RWPE2 (cell line): ENCODE data around the gene GREM2.

Experiments used
- ATAC-seq: fragments of 200-7000 bp; cut with Tn5 transposase; 3 replicates; pipeline ENCODE4 v1.9.1; 2021; ENCODE audit warnings: low read depth
- DNase-seq: peaks from one replicate; pipeline ENCODE4 v3.0.0-alpha.2; 2020; ENCODE audit warnings: low spot score
- H3K27ac ChIP-seq: fragments of 450-650 bp; 2 replicates; pipeline ENCODE4 v1.5.1; 2017; ENCODE audit warnings: mild to moderate bottlenecking; ENCODE audit not compliant: poor library complexity, severe bottlenecking
- H3K27me3 ChIP-seq: fragments of 250-450 bp; sonication (Bioruptor Pico); 2 replicates; pipeline ENCODE4 v1.5.1; 2021; ENCODE audit warnings: mild to moderate bottlenecking, moderate library complexity; ENCODE audit not compliant: insufficient read depth, poor library complexity, severe bottlenecking
- H3K36me3 ChIP-seq: fragments of 250-450 bp; sonication (Bioruptor Pico); 2 replicates; pipeline ENCODE4 v1.5.1; 2020; ENCODE audit warnings: low read depth, mild to moderate bottlenecking, moderate library complexity
- H3K4me1 ChIP-seq: fragments of 250-450 bp; sonication (Bioruptor Pico); 2 replicates; pipeline ENCODE4 v1.5.1; 2021; ENCODE audit warnings: mild to moderate bottlenecking, moderate library complexity; ENCODE audit not compliant: insufficient read depth, poor library complexity, severe bottlenecking
- H3K4me3 ChIP-seq: fragments of 250-450 bp; sonication (Bioruptor Pico); 2 replicates; pipeline ENCODE4 v1.5.1; 2021; ENCODE audit warnings: mild to moderate bottlenecking, moderate library complexity; ENCODE audit not compliant: severe bottlenecking
- H3K9me3 ChIP-seq: fragments of 250-450 bp; sonication (Bioruptor Pico); 2 replicates; pipeline ENCODE4 v1.5.1; 2021; ENCODE audit warnings: mild to moderate bottlenecking, moderate library complexity; ENCODE audit not compliant: severe bottlenecking
- CTCF ChIP-seq: fragments of 450-650 bp; IDR thresholded peaks from one replicate; pipeline ENCODE4 v1.5.1; 2017; ENCODE audit warnings: mild to moderate bottlenecking, moderate library complexity; ENCODE audit not compliant: poor library complexity, severe bottlenecking

Gene GREM2

GRCh38 chr1:240611228-240611618 is 732 bp downstream of the GREM2 start:
- no peak for ATAC-seq
- no peaks in the 10 kb centered on the region for H3K9me3 ChIP-seq
- no peak for TF ChIP-seq CTCF

GRCh38 chr1:240610636-240611035 is 1.3 kb downstream of the GREM2 start:
- TF ChIP-seq CTCF, result no peak
- H3K9me3 ChIP-seq, result no peaks in the 10 kb centered on the region
- no peaks in the 10 kb centered on the region for H3K36me3 ChIP-seq
- H3K27me3 ChIP-seq, result peaks cover 23% of the 10 kb centered on the region
- H3K4me3 ChIP-seq, result no peak overlapping the region
- no peak for ATAC-seq
- H3K27ac ChIP-seq, result no peak overlapping the region
- H3K4me1 ChIP-seq, result no peaks in the 10 kb centered on the region
- DNase-seq, result no peak

More at GRCh38 chr1:240611228-240611618, 732 bp downstream of the GREM2 start:
- H3K4me3 ChIP-seq, result peak overlapping the region; percentile 37
- no peaks in the 10 kb centered on the region for H3K36me3 ChIP-seq
- H3K27me3 ChIP-seq, result peaks cover 23% of the 10 kb centered on the region
- H3K27ac ChIP-seq, result no peak overlapping the region
- DNase-seq, result no peak
- H3K4me1 ChIP-seq, result no peaks in the 10 kb centered on the region

- Histone ChIP-seq H3K4me3 (no peak overlapping the region), H3K4me1 (no peaks in the 10 kb centered on the region), H3K27ac (no peak overlapping the region), H3K27me3 (peaks cover 23% of the 10 kb centered on the region), H3K36me3 (no peaks in the 10 kb centered on the region), H3K9me3 (no peaks in the 10 kb centered on the region)
- no peak for TF ChIP-seq CTCF
- no peak for DNase-seq
- ATAC-seq, result no peak
Measured at GRCh38 chr1:240609527-240610060, 2.4 kb downstream of the GREM2 start.

GRCh38 chr1:240608707-240609106 is 3.2 kb downstream of the GREM2 start:
- H3K4me1 ChIP-seq, result no peaks in the 10 kb centered on the region
- H3K27ac ChIP-seq, result no peak overlapping the region
- peaks cover 23% of the 10 kb centered on the region for H3K27me3 ChIP-seq
- peak; percentile 33 for TF ChIP-seq CTCF
- DNase-seq, result no peak
- H3K9me3 ChIP-seq, result no peaks in the 10 kb centered on the region
- no peak for ATAC-seq
- no peak overlapping the region for H3K4me3 ChIP-seq
- no peaks in the 10 kb centered on the region for H3K36me3 ChIP-seq

GRCh38 chr1:240607006-240607405 is 4.9 kb downstream of the GREM2 start:
- H3K9me3 ChIP-seq, result no peaks in the 10 kb centered on the region
- H3K4me3 ChIP-seq, result no peak overlapping the region
- H3K36me3 ChIP-seq, result no peaks in the 10 kb centered on the region
- no peak overlapping the region for H3K27ac ChIP-seq
- H3K27me3 ChIP-seq, result peaks cover 14% of the 10 kb centered on the region
- no peaks in the 10 kb centered on the region for H3K4me1 ChIP-seq
- ATAC-seq (no peak), DNase-seq (no peak)
- no peak for TF ChIP-seq CTCF
